K562 (cell line): ENCODE measurements around the gene TMOD2. TPM values are rescaled to one million over a fixed set of nuclear protein-coding genes. Genes with fewer than 3 reads are reported as not detected.
A peak's percentile ranks its signal among the peaks of the same experiment; 100 is the strongest.

Experiments used
- ATAC-seq: fragments of 200-7000 bp; cut with Tn5 transposase; 3 replicates; pipeline ENCODE4 v1.9.1; 2020; ENCODE audit warnings: moderate library complexity
- BruUV-seq: library from RNA; stranded (reverse); fragments of 400-500 nt; replicated peaks from 2 replicates; lab custom pipeline; 2021; lab: Mats Ljungman, UMichigan
- CTCF ChIA-PET: fragments of 300-600 bp; formaldehyde crosslinking; extraction: SDS; loops from one replicate; lab custom pipeline; 2021; ENCODE audit warnings: low intra/inter-chr PET ratio; lab: Yijun Ruan, JAX
- POLR2A ChIA-PET: fragments of 300-600, 350-650 bp; sonication (Branson Sonifier 250); formaldehyde crosslinking; extraction: SDS; loops from one replicate; lab custom pipeline; 2021; ENCODE audit warnings: antibody characterized with exemption, inconsistent platforms; lab: Yijun Ruan, JAX
- DNase-seq, 4 experiments: peaks; one replicate each; pipeline versions ENCODE4 v3.0.0 to v3.0.0-alpha.2; 2011 to 2018; ENCODE audit warnings: low spot score in 3 of 4, mixed read lengths in 3 of 4; ENCODE audit errors: extremely low read depth in 1 of 4
- FAIRE-seq: peaks from 2 replicates; lab custom pipeline; 2011; peaks lifted over from hg19 to GRCh38; lab: Jason Lieb, UNC
- H2AFZ ChIP-seq: 2 replicates; pipeline ENCODE4 v1.6.0; 2011; ENCODE audit warnings: low read depth, low read length, control low read depth, inconsistent platforms
- H3K27ac ChIP-seq: fragments of 200-600 bp; 3 replicates; pipeline ENCODE4 v1.8.0; 2011; ENCODE audit warnings: low read depth, mild to moderate bottlenecking, control low read depth, inconsistent platforms, low read length, moderate library complexity, mixed read lengths; ENCODE audit errors: extremely low read depth
- H3K27me3 ChIP-seq, 2 experiments: fragments of 300-600 bp in 1 of 2; 2 replicates in 1 of 2; 3 replicates in 1 of 2; pipeline versions ENCODE4 v1.6.0 to v1.8.0; 2011; ENCODE audit warnings: inconsistent platforms in 2 of 2, low read length in 2 of 2, mild to moderate bottlenecking in 1 of 2, mixed read lengths in 1 of 2, moderate library complexity in 1 of 2; ENCODE audit not compliant: control insufficient read depth in 2 of 2, insufficient read depth in 2 of 2
- H3K36me3 ChIP-seq: fragments of 300-600 bp; 3 replicates; pipeline ENCODE4 v1.8.0; 2011; ENCODE audit warnings: mild to moderate bottlenecking, low read length, inconsistent platforms; ENCODE audit not compliant: control insufficient read depth, insufficient read depth
- H3K4me1 ChIP-seq, 2 experiments: fragments of 200-600 bp in 1 of 2; replicated peaks in 1 of 2; 2 replicates in 1 of 2; 3 replicates in 1 of 2; pipeline versions ENCODE4 v1.5.1 to v1.8.0; 2011; ENCODE audit warnings: inconsistent platforms in 2 of 2, low read length in 2 of 2, mild to moderate bottlenecking in 1 of 2, mixed read lengths in 1 of 2, moderate library complexity in 1 of 2; ENCODE audit not compliant: control insufficient read depth in 2 of 2, insufficient read depth in 2 of 2
- H3K4me2 ChIP-seq: 2 replicates; pipeline ENCODE4 v1.6.1; 2011; ENCODE audit warnings: low read length, control low read depth, inconsistent platforms, mixed read lengths; ENCODE audit not compliant: insufficient read depth
- H3K4me3 ChIP-seq: fragments of 200-600 bp; sonication (generic), shearing (Covaris generic); 2 replicates; pipeline ENCODE4 v1.5.1; 2016; ENCODE audit warnings: control low read depth, inconsistent platforms
- H3K79me2 ChIP-seq: fragments of 200-600 bp; 3 replicates; pipeline ENCODE4 v1.8.0; 2011; ENCODE audit warnings: low read length, inconsistent platforms; ENCODE audit not compliant: control insufficient read depth, insufficient read depth
- H3K9ac ChIP-seq, 2 experiments: 2 replicates each; pipeline versions ENCODE4 v1.6.0 to v1.6.1; 2011; ENCODE audit warnings: low read depth in 2 of 2, low read length in 2 of 2, control low read depth in 1 of 2, inconsistent platforms in 1 of 2, mild to moderate bottlenecking in 1 of 2, mixed read lengths in 1 of 2; ENCODE audit not compliant: insufficient read depth in 1 of 2
- H3K9me1 ChIP-seq: one replicate; pipeline ENCODE4 v1.6.0; 2011; ENCODE audit warnings: inconsistent platforms, mild to moderate bottlenecking, low read length, moderate library complexity; ENCODE audit not compliant: control insufficient read depth, insufficient read depth
- H3K9me3 ChIP-seq: replicated peaks from 2 replicates; pipeline ENCODE4 v1.5.1; 2011; ENCODE audit warnings: low read depth, low read length, inconsistent platforms; ENCODE audit not compliant: control insufficient read depth, insufficient read depth
- H4K20me1 ChIP-seq: replicated peaks from 2 replicates; pipeline ENCODE4 v1.6.1; 2011; ENCODE audit warnings: low read length, inconsistent platforms, mixed read lengths; ENCODE audit not compliant: control insufficient read depth, insufficient read depth
- CBX5 ChIP-seq: IDR thresholded peaks from 2 replicates; pipeline ENCODE4 v1.6.1; 2014; ENCODE audit warnings: low read depth, borderline replicate concordance
- FOSL1 ChIP-seq: fragments of 200-800 bp; sonication (Bioruptor generic); conservative IDR thresholded peaks from 2 replicates; pipeline ENCODE4 v1.6.1; 2016; ENCODE audit warnings: missing genetic modification characterization, missing compliant biosample characterization
- HDAC6 ChIP-seq: IDR thresholded peaks from 2 replicates; pipeline ENCODE4 v1.6.1; 2012; ENCODE audit warnings: low read depth, mild to moderate bottlenecking, control low read depth, inconsistent platforms, low read length, moderate library complexity
- RFX7 ChIP-seq: fragments of 250-450 bp; sonication (Bioruptor Pico); IDR thresholded peaks from 2 replicates; pipeline ENCODE4 v1.5.1; 2021; ENCODE audit warnings: mild to moderate bottlenecking
- TCF7 ChIP-seq: sonication (generic); IDR thresholded peaks from 2 replicates; pipeline ENCODE4 v1.6.1; 2016; ENCODE audit warnings: antibody characterized with exemption, borderline replicate concordance
- ZNF174 ChIP-seq: fragments of 250-450 bp; sonication (Bioruptor Pico); IDR thresholded peaks from 2 replicates; pipeline ENCODE4 v1.4.0; 2020; ENCODE audit warnings: mild to moderate bottlenecking
- ZNF354B ChIP-seq: fragments of 250-450 bp; sonication (Bioruptor Pico); IDR thresholded peaks from 2 replicates; pipeline ENCODE4 v1.4.0; 2020
- ZNF436 ChIP-seq: fragments of 250-450, 450-650 bp; sonication (Bioruptor Pico); formaldehyde crosslinking; IDR thresholded peaks from 2 replicates; pipeline ENCODE4 v1.7.0; 2020; ENCODE audit warnings: mild to moderate bottlenecking
- ZNF551 ChIP-seq: fragments of 250-450 bp; sonication (Bioruptor Pico); IDR thresholded peaks from 2 replicates; pipeline ENCODE4 v1.5.0; 2021; ENCODE audit warnings: mild to moderate bottlenecking, moderate library complexity
- WGBS: fragments of 100-300 bp; shearing (Covaris generic); methylation state at CpG from one replicate; pipeline ENCODE4 v1.1.6; 2016; ENCODE audit warnings: low coverage, mixed read lengths; ENCODE audit not compliant: insufficient coverage; ENCODE audit errors: missing lambda C conversion rate; 5-methylcytosine and 5-hydroxymethylcytosine counted together
- in situ Hi-C: fragments of 300-500 bp; cut with MboI; formaldehyde crosslinking; loops from 4 replicates; pipeline ENCODE4 v1.15.0; 2018; ENCODE audit warnings: inconsistent platforms, mixed read lengths
- intact Hi-C: fragments of 100-400 bp; cut with micrococcal nuclease; formaldehyde crosslinking; loops from 2 replicates; pipeline ENCODE4 v1.14.2; 2022
- polyA plus RNA-seq, 8 experiments: library from polyadenylated mRNA; depleted of rRNA in 4 of 8; stranded (reverse) in 5 of 8; unstranded in 3 of 8; fragments of >200 nt; fragmentation: Nextera tagmentation in 2 of 8; fragmentation: Illumina TruSeq in 1 of 8; extraction: Ambion mirVana in 2 of 8; extraction: Trizol in 1 of 8; gene quantifications; 2 replicates each; pipeline versions ENCODE4 v1.2.1 to v1.2.3, GENCODE V29; 2011 to 2014; ENCODE audit warnings: inconsistent platforms in 1 of 8, missing spikeins in 1 of 8
- total RNA-seq, 7 experiments: library from RNA; depleted of rRNA in 6 of 7; stranded (reverse); fragments of >200 nt in 6 of 7; fragmentation: Illumina TruSeq in 2 of 7; extraction: Trizol in 2 of 7; gene quantifications; 2 replicates each; pipeline versions ENCODE4 v1.2.1 to v1.2.3, GENCODE V29; 2011 to 2021; ENCODE audit warnings: low replicate concordance in 1 of 7
- TF ChIP-seq, protein P1 (sequence below), 2 experiments: fragments of 450-650 bp in 1 of 2; sonication (generic) in 1 of 2; formaldehyde crosslinking in 1 of 2; IDR thresholded peaks in 1 of 2; conservative IDR thresholded peaks in 1 of 2; 2 replicates each; pipeline versions ENCODE4 v1.6.1 to v1.8.1; 2016 to 2023; ENCODE audit warnings: mild to moderate bottlenecking in 2 of 2, moderate library complexity in 2 of 2, inconsistent platforms in 1 of 2, missing genetic modification reagents in 1 of 2
- TF ChIP-seq, protein P2 (sequence below): fragments of 450-650 bp; IDR thresholded peaks from 2 replicates; pipeline ENCODE4 v1.6.1; 2016; ENCODE audit warnings: low read depth, mild to moderate bottlenecking, moderate library complexity
- TF ChIP-seq, protein P3 (sequence below): fragments of 450-650 bp; IDR thresholded peaks from 2 replicates; pipeline ENCODE4 v1.6.1; 2016; ENCODE audit warnings: missing biosample characterization, missing genetic modification characterization
- TF ChIP-seq, protein P4 (sequence below): fragments of 250-450 bp; sonication (Bioruptor Pico); IDR thresholded peaks from 2 replicates; pipeline ENCODE4 v1.8.0; 2022; ENCODE audit warnings: moderate library complexity, mild to moderate bottlenecking, inconsistent platforms
- TF ChIP-seq, protein P5 (sequence below): fragments of 450-650 bp; IDR thresholded peaks from 2 replicates; pipeline ENCODE4 v1.6.1; 2017; ENCODE audit warnings: antibody characterized with exemption, mild to moderate bottlenecking

TMOD2 gene
- total and polyA plus RNA-seq, 9 of the 15 experiments (the other 6 are each of a cell fraction or from before 2014, with no cell fraction given): 0.49 to 3.8 (median 3.0) TPM

DNA sequence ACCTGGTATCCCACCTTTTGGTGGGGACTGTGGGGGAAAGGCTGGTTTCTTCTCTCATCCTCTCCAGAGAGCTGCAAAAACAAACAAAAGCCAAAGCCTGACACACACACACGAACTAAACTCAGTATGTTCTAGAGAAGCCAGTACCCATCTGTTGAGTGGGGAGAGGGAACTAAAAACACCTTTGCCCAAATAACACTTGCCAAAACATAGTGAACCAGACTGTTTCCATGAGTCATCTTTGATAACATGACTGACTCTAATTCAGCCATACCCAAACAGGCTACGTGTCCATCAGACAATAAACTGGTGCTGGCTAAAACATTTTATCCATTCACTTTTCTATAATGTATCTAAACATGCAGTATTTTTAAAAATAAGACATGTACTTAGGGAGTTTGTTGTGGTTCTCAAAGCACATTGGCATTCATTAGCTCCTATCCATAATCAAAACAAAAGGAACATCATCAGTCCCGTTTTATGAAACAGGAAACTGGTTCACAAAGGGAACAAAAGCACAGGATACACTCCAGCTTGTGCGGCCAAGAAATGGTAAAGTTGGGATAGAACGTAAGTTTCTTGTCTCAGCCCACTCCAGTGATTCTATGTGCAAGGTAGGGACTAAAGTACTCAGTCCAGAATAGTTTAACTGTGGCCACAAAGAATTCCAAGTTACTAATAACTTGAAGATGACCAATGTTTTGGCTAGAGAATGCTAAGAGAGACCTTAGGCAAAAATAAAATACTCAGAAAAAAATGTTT is 30.0 kb upstream of the TMOD2 start:
- peak; percentile 50; the same call in 2 of the 3 replicates for ATAC-seq
- peak overlapping the region; percentile 10; the same call in 1 of the 2 replicates for H2AFZ ChIP-seq
- H3K27me3 ChIP-seq: no peaks in the 10 kb centered on the region
- no peaks in the 10 kb centered on the region for H3K9me3 ChIP-seq
- H3K79me2 ChIP-seq: no peaks in the 10 kb centered on the region
- no peaks in the 10 kb centered on the region for H4K20me1 ChIP-seq
- ChIA-PET POLR2A (interaction anchor here (0.6 to 1.5 kb wide), 5 partner anchors 15 to 18 kb away, joined by 3 to 6 read pairs (median 4); partner anchors contain the start of gene LYSMD2), CTCF (no interaction called here)
- no peak overlapping the region for H3K27ac ChIP-seq
- no peaks in the 10 kb centered on the region for H3K9me1 ChIP-seq
- no TSS peak for BruUV-seq
- no peak overlapping the region for H3K9ac ChIP-seq
- peaks cover 24% of the 10 kb centered on the region; the same call in 2 of the 3 replicates for H3K36me3 ChIP-seq
- in situ Hi-C loops (no loop called here), intact Hi-C loops (no loop called here)
- no peak overlapping the region for H3K4me3 ChIP-seq
- peaks cover 0 to 13% of the 10 kb centered on the region in 2 experiments; a peak in 2 of 5 replicates for H3K4me1 ChIP-seq
- DNase-seq: no peak
- no peak for FAIRE-seq
- no peak overlapping the region for H3K4me2 ChIP-seq
- WGBS: 33% methylated on average over 5 of the region's 5 CpGs
- TF ChIP-seq, protein P1, sequence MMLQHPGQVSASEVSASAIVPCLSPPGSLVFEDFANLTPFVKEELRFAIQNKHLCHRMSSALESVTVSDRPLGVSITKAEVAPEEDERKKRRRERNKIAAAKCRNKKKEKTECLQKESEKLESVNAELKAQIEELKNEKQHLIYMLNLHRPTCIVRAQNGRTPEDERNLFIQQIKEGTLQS (IDR thresholded peaks at IDR 0.05): peak; percentile 41; the same call in 1 of the 2 replicates
- TF ChIP-seq, protein P1 (CRISPR knock-in tag; conservative IDR thresholded peaks at IDR 0.05): no peak
- no peak for TF ChIP-seq RFX7
- TF ChIP-seq, protein P2, sequence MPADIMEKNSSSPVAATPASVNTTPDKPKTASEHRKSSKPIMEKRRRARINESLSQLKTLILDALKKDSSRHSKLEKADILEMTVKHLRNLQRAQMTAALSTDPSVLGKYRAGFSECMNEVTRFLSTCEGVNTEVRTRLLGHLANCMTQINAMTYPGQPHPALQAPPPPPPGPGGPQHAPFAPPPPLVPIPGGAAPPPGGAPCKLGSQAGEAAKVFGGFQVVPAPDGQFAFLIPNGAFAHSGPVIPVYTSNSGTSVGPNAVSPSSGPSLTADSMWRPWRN: no peak
- TF ChIP-seq ZNF174 (CRISPR knock-in tag): no peak
- TF ChIP-seq, protein P3, sequence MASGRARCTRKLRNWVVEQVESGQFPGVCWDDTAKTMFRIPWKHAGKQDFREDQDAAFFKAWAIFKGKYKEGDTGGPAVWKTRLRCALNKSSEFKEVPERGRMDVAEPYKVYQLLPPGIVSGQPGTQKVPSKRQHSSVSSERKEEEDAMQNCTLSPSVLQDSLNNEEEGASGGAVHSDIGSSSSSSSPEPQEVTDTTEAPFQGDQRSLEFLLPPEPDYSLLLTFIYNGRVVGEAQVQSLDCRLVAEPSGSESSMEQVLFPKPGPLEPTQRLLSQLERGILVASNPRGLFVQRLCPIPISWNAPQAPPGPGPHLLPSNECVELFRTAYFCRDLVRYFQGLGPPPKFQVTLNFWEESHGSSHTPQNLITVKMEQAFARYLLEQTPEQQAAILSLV (tag): no peak
- no peak for TF ChIP-seq ZNF354B (CRISPR knock-in tag)
- TF ChIP-seq, protein P4, sequence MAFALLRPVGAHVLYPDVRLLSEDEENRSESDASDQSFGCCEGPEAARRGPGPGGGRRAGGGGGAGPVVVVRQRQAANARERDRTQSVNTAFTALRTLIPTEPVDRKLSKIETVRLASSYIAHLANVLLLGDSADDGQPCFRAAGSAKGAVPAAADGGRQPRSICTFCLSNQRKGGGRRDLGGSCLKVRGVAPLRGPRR (CRISPR knock-in tag): no peak
- TF ChIP-seq, protein P5, sequence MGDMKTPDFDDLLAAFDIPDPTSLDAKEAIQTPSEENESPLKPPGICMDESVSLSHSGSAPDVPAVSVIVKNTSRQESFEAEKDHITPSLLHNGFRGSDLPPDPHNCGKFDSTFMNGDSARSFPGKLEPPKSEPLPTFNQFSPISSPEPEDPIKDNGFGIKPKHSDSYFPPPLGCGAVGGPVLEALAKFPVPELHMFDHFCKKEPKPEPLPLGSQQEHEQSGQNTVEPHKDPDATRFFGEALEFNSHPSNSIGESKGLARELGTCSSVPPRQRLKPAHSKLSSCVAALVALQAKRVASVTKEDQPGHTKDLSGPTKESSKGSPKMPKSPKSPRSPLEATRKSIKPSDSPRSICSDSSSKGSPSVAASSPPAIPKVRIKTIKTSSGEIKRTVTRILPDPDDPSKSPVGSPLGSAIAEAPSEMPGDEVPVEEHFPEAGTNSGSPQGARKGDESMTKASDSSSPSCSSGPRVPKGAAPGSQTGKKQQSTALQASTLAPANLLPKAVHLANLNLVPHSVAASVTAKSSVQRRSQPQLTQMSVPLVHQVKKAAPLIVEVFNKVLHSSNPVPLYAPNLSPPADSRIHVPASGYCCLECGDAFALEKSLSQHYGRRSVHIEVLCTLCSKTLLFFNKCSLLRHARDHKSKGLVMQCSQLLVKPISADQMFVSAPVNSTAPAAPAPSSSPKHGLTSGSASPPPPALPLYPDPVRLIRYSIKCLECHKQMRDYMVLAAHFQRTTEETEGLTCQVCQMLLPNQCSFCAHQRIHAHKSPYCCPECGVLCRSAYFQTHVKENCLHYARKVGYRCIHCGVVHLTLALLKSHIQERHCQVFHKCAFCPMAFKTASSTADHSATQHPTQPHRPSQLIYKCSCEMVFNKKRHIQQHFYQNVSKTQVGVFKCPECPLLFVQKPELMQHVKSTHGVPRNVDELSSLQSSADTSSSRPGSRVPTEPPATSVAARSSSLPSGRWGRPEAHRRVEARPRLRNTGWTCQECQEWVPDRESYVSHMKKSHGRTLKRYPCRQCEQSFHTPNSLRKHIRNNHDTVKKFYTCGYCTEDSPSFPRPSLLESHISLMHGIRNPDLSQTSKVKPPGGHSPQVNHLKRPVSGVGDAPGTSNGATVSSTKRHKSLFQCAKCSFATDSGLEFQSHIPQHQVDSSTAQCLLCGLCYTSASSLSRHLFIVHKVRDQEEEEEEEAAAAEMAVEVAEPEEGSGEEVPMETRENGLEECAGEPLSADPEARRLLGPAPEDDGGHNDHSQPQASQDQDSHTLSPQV: 0 out of 2 replicates have a peak, but pooled peaks have one; percentile 36
- no peak for TF ChIP-seq CBX5
- TF ChIP-seq FOSL1 (tag): peak; percentile 73
- no peak for TF ChIP-seq HDAC6
- no peak for TF ChIP-seq TCF7
- TF ChIP-seq ZNF436 (CRISPR knock-in tag): no peak
- TF ChIP-seq ZNF551: no peak
